GM12872 (cell line): ENCODE measurements around the gene SEC23A.

Experiments
- TF ChIP-seq, protein P1 (sequence below): IDR thresholded peaks from 3 replicates; pipeline ENCODE4 v1.5.1; 2011; ENCODE audit warnings: low read depth, mild to moderate bottlenecking, low read length, moderate library complexity; ENCODE audit not compliant: insufficient read depth

The SEC23A gene

DNA sequence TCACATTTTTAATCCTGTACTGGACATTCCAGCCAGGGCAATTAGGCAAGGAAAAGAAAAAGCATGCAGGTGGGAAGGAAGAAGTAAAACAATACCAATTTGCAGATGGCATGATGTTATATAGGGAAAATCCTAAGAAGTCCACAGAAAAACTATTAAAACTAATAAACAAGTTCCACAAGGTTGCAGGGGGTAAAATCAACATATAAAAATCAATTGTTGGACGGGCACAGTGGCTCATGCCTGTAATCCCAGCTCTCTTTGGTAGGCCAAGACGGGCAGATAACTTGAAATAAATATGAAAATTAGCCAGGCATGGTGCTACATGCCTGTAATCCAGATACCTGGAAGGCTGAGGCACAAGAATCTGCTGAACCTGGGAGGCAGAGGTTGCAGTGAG, 31.9 kb downstream of the SEC23A start:
- TF ChIP-seq, protein P1, sequence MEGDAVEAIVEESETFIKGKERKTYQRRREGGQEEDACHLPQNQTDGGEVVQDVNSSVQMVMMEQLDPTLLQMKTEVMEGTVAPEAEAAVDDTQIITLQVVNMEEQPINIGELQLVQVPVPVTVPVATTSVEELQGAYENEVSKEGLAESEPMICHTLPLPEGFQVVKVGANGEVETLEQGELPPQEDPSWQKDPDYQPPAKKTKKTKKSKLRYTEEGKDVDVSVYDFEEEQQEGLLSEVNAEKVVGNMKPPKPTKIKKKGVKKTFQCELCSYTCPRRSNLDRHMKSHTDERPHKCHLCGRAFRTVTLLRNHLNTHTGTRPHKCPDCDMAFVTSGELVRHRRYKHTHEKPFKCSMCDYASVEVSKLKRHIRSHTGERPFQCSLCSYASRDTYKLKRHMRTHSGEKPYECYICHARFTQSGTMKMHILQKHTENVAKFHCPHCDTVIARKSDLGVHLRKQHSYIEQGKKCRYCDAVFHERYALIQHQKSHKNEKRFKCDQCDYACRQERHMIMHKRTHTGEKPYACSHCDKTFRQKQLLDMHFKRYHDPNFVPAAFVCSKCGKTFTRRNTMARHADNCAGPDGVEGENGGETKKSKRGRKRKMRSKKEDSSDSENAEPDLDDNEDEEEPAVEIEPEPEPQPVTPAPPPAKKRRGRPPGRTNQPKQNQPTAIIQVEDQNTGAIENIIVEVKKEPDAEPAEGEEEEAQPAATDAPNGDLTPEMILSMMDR: no peak

DNA sequence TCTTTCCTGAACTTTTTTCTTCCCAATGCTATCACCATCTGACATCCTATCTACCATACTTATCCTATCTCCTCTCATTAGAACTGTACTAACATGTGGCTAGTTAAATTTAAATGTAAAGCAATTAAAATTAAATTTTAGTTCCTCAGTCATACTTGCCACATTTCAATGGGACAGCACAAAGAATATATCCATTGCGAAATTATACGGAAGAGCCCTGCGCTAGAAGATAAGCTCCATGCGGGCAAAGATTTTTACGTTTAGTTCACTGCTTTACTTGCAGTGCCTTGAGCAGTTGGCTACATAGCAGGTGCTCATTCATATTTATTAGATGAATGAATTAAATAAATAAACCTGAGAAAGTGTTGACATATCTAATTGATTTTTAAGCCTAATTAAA, 33.1 kb downstream of the SEC23A start:
- TF ChIP-seq, protein P1: no peak

DNA sequence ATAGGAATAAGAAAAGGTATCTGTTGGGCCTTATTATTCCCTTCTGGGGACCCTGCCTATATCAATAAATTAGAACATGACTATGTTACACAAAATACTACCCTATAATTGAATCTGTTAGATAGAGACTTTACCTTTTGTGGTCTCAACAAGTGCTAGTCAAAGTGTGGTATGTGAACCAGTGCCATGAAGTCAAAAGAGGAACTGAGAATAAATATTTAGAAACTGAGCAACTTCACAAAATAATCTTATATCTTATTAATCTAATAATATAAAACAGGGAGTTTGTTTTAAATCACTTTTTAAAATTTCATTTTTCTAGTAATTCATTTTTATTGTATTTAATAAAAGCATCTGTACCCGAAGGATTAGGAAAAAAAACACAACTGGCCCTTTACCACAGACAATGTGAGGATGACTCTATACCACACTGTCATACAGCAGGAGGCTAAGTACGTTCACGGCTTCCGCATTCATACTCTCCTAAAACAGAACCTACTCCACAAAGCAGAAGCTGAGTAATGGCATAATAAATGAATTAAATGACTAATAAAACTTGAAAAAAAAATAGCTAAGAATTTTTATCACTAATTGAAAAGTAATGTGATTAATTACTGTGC, 42.1 kb downstream of the SEC23A start:
- TF ChIP-seq, protein P1: no peak

DNA sequence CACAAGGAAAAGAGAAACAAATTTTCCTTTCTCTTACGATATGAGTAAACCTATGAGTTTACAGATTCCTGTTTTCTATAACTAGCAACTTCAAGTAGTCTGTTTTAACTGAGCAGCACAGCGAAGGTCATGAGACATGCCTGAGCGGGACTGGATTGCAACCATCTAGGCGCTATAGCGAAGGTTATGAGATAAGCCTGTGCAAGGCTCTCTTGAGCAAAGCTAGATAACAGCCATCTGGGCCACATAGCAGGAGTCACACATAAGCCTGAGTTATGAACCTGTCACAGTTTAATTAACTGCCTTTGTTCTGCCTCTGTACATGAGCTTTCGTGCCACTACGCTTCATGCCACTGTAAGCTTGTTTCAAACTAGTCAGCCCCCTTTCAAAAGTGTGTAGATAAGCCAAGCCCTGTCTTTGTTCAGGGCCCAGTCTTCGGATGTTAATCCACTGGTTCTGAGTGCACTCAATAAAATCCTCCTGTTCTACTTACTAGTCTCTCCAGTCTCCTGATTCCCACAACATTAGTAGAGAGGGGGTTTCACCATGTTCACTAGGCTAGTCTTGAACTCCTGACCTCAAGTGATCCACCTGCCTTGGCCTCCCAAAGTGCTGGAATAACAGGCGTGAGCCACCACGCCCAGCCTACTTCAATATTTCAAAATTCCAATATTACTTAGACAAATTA, 47.1 kb downstream of the SEC23A start:
- TF ChIP-seq, protein P1: no peak

DNA sequence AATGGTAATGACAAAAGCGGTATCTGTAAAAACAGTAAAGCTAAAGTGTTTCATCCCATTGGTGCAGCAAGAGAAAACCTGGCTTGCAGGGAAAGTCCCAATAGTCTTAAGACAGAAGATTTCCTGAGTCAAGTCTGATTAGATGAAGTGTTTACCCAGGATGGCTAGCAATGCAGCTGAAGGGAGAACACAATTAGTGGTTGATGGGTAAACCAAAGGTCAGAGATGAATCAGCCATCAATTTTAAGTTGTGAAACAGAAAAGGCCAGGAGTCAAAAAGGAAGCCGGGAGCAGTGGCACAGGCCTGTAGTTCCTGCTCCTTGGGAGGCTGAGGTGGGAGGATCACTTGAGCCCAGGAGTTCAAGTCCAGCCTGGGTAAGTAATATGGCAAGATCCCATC, 52.6 kb downstream of the SEC23A start:
- TF ChIP-seq, protein P1: no peak

DNA sequence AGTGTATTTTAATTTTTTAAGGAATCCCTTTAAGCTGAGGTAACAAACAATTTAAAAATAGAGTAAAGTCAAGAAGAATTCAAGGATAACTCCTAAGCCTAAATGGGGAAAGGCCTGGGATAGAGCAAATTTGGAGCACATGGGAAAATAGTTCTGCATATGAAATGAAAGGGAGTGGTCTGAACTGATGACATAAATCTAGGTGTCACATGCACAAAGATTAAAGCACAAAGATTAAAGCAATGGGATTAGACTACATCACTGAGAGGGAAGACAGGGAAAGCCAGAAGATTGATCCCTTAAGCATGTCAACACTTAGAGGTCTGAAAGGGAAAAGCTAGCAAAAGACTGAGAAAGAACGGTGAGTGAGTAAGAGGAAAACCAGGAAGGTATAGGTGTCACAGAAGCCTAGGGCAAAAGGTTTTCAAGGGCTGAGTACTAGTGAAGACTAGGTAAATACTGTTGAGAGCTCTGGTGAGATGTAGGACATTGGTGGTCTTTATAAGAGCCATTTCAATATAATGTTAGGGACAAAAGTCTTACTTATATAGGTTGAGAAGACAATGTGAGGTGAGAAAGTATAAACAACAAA, 59.6 kb downstream of the SEC23A start:
- TF ChIP-seq, protein P1: no peak

DNA sequence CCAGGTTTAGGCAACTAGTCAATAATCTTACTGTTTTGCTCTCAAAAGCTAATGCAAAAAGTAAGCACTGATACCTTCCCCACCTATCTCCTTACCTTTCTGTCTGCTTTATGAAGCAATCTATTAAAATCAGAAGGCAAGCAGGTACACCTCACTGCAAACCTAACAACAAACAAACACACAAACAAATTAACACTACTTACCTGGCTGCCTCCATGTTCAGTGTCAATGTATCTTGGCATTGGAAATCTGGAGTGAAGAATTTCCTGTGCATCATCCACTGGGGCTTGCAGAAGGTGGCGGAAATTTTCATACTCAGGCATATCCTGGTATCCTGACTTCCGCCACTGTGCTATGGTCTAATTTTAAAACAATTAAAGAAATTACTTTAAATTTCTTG, 62.5 kb downstream of the SEC23A start:
- TF ChIP-seq, protein P1: no peak
